AG09319 (cell line): ENCODE measurements around the gene HPD.

Source experiments
- DNase-seq: peaks from one replicate; pipeline ENCODE4 v3.0.0-alpha.2; 2010; ENCODE audit warnings: low read depth; ENCODE audit errors: extremely low read depth
- TF ChIP-seq, protein P1 (sequence below): IDR thresholded peaks from 2 replicates; pipeline ENCODE4 v1.5.1; 2011; ENCODE audit warnings: low read depth, mild to moderate bottlenecking, inconsistent platforms, low read length, moderate library complexity

The HPD gene

DNA sequence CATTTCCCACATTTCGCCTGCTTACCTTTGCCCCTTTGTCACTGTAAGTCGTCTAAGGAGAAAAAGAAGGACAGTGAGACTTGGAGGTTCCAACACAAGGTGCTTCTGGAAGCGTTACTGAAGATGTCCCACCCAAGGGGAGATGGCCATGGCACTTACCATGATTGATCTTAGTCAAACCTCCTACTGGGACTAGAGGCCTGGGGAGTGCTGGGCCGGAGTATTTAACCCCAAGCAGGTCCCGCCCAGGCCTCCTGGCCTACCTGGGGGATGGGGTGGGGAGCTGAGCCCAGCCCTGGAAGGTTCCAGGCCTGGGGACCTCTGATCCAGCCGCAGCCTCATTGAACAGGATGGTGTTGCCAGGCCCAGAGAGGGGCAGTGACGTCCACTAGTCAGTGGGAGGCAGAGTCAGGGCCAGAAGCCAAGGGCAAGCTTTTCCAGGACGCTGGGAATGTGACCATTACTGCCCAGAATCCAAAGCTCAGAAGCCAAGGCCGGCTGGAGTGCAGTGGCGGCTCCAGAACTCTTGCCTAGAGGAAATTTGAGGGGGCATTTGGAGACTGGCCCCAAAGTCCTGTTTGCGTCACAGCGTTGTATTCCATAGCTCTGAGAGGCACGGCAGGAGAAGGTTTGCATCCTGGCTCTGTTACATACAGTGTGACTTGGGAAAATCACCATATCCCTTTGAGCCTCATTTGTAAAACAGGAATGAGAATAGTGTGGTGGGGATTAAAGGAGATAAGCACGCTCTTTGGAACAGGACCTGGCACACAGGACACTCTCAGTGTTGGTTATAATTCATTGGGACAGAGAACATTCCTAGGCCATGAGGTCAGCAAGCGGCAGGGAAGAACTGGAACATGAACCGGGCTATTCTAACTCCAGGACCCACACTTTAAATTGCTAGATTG, at the start of gene HPD:
Gene HPD, minus strand, starts transcription at position 198 of the 911 bp plus-strand sequence. Its CDS starts 36 bp downstream, at position 162.
- peak; percentile 64 for DNase-seq
- TF ChIP-seq, protein P1, sequence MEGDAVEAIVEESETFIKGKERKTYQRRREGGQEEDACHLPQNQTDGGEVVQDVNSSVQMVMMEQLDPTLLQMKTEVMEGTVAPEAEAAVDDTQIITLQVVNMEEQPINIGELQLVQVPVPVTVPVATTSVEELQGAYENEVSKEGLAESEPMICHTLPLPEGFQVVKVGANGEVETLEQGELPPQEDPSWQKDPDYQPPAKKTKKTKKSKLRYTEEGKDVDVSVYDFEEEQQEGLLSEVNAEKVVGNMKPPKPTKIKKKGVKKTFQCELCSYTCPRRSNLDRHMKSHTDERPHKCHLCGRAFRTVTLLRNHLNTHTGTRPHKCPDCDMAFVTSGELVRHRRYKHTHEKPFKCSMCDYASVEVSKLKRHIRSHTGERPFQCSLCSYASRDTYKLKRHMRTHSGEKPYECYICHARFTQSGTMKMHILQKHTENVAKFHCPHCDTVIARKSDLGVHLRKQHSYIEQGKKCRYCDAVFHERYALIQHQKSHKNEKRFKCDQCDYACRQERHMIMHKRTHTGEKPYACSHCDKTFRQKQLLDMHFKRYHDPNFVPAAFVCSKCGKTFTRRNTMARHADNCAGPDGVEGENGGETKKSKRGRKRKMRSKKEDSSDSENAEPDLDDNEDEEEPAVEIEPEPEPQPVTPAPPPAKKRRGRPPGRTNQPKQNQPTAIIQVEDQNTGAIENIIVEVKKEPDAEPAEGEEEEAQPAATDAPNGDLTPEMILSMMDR, result peak; percentile 4; the same call in 1 of the 2 replicates

DNA sequence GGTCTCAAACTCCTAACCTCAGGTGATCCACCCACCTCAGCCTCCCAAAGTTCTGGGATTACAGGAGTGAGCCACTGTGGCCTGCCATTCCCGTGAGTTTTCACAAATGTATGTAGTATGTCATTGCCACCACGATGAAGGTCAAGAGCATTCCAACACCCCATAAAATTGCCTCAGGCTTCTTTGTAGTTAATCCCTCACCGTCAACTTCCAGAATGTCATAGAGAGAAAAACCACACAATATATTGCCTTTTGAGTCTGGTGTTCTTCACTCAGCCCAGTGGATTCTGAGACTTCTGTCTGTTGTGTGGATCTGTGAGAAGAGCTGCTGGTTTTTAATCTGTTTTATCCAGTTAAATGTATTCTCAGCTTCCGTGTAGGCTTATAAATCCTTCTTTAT, 47.1 kb upstream of the HPD start:
- TF ChIP-seq, protein P1, result no peak
- no peak for DNase-seq

DNA sequence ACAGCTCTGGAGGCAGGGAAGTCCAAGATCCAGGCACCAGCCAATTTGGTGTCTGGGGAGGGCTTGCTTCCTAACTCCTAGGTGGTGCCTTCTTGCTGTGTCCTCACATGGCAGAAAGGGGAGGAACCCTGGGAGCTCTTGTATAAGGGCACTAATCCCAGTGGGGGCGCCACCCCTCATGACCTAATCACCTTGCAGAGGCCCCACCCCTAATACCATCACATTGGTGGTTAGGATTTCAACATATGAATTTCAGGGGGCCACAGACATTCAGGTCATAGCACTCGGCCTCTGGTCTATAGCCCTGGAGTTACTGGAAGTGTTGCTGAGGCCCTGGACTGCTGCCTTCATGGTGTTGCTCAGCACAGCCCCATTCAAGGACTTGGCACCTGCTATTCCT, 44.5 kb upstream of the HPD start:
- TF ChIP-seq, protein P1, result no peak
- DNase-seq, result no peak

DNA sequence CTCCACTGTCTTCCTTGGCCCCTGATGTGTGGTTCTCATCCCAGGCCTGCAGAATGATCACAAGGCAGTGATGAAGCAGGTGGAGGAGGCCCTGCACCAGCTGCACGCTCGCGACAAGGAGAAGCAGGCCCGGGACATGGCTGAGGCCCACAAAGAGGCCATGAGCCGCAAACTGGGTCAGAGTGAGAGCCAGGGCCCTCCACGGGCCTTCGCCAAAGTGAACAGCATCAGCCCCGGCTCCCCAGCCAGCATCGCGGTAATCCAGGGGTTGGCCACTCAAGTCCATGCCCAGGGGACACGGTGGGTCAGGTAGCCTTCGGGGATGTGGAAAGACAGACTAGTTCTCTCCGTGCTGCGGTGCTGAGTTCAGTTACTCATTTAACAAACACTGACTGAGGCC, 40.9 kb upstream of the HPD start:
- TF ChIP-seq, protein P1, result no peak

DNA sequence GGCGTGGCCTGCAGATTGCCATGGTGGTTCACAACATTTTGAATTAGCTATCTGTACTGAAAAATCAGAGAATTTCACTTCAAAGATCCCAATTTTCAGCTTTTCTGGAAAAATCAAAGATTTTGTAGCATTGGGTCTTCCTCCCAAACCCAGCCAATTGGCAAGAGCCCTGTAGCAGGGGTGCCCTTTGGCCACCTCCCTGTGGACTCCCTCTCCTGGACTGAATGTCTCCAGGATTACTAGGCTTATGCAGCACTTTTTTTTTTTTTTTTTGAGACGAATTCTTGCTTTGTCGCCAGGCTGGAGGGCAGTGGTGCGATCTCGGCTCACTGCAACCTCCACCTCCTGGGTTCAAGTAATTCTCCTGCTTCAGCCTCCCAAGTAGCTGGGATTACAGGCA, 39.6 kb upstream of the HPD start:
- TF ChIP-seq, protein P1, result no peak
- DNase-seq, result no peak

More for the DNA sequence above, 40.9 kb upstream of the HPD start:
- no peak for DNase-seq

DNA sequence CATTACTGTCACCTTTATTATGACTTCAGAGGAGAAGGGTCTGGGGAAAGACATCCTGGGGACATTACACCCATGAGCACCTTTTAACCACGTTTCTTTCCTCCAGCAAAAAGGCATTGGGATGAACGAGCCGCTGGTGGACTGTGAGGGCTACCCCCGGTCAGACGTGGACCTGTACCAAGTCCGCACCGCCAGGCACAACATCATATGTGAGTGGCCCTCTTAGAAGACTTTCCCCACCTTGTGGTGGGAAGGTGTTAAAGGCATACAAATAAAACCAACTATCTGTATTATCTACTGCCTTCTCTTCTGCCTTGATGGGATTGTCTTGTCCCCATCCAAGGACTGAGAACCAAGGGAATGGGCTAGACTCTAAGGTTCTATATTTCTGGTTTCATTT, 36.0 kb upstream of the HPD start:
- no peak for DNase-seq
- TF ChIP-seq, protein P1, result no peak; the same call in 1 of the 2 replicates

GRCh38 chr12:121893961-121894460, 35.4 kb upstream of the HPD start:
- no peak for DNase-seq
- TF ChIP-seq, protein P1, result no peak
